Stimulated activated naive CD8-positive, alpha-beta T cell treated with anti-CD3 and anti-CD28 coated beads, Interleukin-15, amount 100 ng/mL, for 72 hours (primary cell): ENCODE results near the gene CASK.

Experiments used
- ATAC-seq: fragments of 150-1000 bp; cut with Tn5 transposase; 2 replicates; pipeline ENCODE4 v1.10.0; 2021; ENCODE audit warnings: mild to moderate bottlenecking, moderate library complexity
- DNase-seq, 2 donors: peaks; one replicate each; pipeline ENCODE4 v3.0.0; 2021 to 2022
- H3K27ac Mint-ChIP-seq, 2 donors: one replicate each; pipeline ENCODE4 v1.8.0; 2022; ENCODE audit warnings: mild to moderate bottlenecking in 2 of 2, mixed read lengths in 2 of 2, moderate library complexity in 2 of 2
- H3K27me3 Mint-ChIP-seq: one replicate; pipeline ENCODE4 v1.8.0; 2022; ENCODE audit warnings: mixed read lengths
- H3K4me1 Mint-ChIP-seq: one replicate; pipeline ENCODE4 v1.8.0; 2022; ENCODE audit warnings: mild to moderate bottlenecking, mixed read lengths
- H3K4me3 Mint-ChIP-seq, 2 donors: one replicate each; pipeline ENCODE4 v1.8.0; 2022; ENCODE audit warnings: mild to moderate bottlenecking in 2 of 2, mixed read lengths in 2 of 2, moderate library complexity in 1 of 2
- H3K9me3 Mint-ChIP-seq, 2 donors: one replicate each; pipeline ENCODE4 v1.8.0; 2022; ENCODE audit warnings: mixed read lengths in 2 of 2

The CASK gene

DNA sequence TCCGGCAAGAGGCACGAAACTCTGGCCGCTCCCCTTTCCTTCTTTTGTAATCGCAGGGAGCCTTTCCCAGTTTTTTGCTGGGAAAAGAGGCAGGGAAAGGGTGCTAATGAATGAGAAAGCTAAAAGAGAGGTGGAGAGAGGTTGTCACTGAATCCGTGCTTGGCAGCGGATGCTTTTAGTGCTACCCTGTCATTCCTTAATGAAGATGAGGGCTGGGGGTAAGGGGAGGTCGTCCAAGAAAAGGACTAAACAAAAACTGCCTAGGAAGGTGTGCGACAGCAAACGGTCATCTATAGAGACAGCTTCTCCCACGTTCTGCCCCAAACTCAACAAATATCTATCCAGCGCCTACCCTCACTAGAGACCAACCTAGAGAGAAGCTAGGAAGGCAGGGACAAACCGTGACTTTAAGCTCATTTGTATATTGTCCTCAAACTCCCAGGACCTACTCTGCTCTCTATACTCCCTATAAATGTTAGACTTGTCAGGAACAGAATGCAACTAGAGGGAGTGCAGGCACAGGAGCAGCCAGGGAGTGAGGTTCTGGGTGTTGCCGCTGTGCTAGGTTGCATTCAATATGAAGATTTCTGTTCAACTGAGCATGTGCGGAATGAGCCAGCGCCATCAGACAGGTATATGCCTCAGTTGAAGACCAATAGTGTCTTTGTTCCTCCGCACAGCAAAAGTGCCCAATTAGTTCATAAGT, 777 bp upstream of the CASK start:
- peak; percentile 16 for ATAC-seq
- no peaks in the 10 kb centered on the region for H3K27me3 Mint-ChIP-seq
- peaks cover 9% of the 10 kb centered on the region for H3K4me1 Mint-ChIP-seq
- no peaks in the 10 kb centered on the region for H3K9me3 Mint-ChIP-seq
- H3K4me3 Mint-ChIP-seq = peak overlapping the region; percentile 82 to 84
- DNase-seq = peak; percentile 15 to 20
- peak overlapping the region; percentile 27 to 74 for H3K27ac Mint-ChIP-seq

DNA sequence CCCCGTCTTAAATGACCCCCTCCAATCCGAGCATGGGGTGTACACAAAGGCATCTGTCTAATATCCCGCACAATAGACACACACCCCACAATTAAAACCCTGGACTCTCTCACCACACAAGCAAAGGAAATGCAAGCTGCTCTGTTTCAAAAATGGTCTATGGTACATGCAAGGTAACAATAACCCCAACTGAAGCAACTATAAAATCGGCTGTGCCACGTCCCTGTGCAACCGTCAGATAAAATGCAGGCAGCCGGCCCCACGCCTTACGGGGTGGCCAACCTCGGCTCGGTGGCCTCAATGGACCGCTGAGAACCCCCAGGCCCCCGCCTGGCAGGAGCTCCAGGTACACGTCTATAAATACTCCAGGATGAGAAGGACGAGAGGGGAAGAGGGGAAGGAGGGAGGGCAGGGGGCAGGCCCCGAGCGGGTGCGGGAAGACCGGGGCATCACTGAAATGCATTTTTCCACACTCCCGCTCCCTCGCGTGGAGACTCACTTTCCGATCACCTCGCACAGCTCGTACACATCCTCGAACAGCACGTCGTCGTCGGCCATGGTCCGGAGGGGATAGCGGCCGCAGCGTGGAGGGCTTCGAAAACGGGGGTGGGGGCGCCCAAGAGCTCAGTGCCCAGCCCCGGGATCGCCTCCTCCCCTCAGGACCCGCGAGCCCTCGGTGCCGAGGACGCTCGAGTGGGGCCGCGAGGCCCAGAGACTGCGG, 763 bp downstream of the CASK start:
- peak overlapping the region; percentile 95 to 98 for H3K27ac Mint-ChIP-seq
- H3K4me3 Mint-ChIP-seq = peak overlapping the region; percentile 89 to 97
- H3K27me3 Mint-ChIP-seq = no peaks in the 10 kb centered on the region
- ATAC-seq (peak; percentile 16), DNase-seq (peak; percentile 21 to 27)
- peaks cover 20% of the 10 kb centered on the region for H3K4me1 Mint-ChIP-seq
- H3K9me3 Mint-ChIP-seq = no peaks in the 10 kb centered on the region

- Mint-ChIP-seq H3K27me3 (no peaks in the 10 kb centered on the region), H3K27ac (peak overlapping the region; percentile 95 to 98), H3K9me3 (no peaks in the 10 kb centered on the region), H3K4me3 (peak overlapping the region; percentile 89 to 97), H3K4me1 (peaks cover 29% of the 10 kb centered on the region)
- DNase-seq (peak; percentile 50 to 72), ATAC-seq (peak; percentile 69)
Measured at GRCh38 chrX:41921492-41922430, 1.6 kb downstream of the CASK start.

GRCh38 chrX:41919870-41920269, 3.5 kb downstream of the CASK start:
- H3K27ac Mint-ChIP-seq = peak overlapping the region in 1 of 2 donors; percentile 19
- H3K4me3 Mint-ChIP-seq = peak overlapping the region; percentile 29 to 39
- H3K9me3 Mint-ChIP-seq = no peaks in the 10 kb centered on the region
- no peaks in the 10 kb centered on the region for H3K27me3 Mint-ChIP-seq
- ATAC-seq (no peak), DNase-seq (no peak)
- peaks cover 38% of the 10 kb centered on the region for H3K4me1 Mint-ChIP-seq

GRCh38 chrX:41917517-41917916, 5.8 kb downstream of the CASK start:
- peaks cover 47% of the 10 kb centered on the region for H3K4me1 Mint-ChIP-seq
- no peak for DNase-seq
- H3K4me3 Mint-ChIP-seq = peak overlapping the region; percentile 16 to 66

GRCh38 chrX:41913476-41913875, 9.9 kb downstream of the CASK start:
- Mint-ChIP-seq H3K4me1 (peaks cover 45% of the 10 kb centered on the region), H3K27me3 (no peaks in the 10 kb centered on the region), H3K4me3 (no peak overlapping the region), H3K9me3 (no peaks in the 10 kb centered on the region), H3K27ac (peak overlapping the region in 1 of 2 donors; percentile 40)
- DNase-seq = no peak
- no peak for ATAC-seq

More at GRCh38 chrX:41917517-41917916, 5.8 kb downstream of the CASK start:
- peak overlapping the region in 1 of 2 donors; percentile 82 for H3K27ac Mint-ChIP-seq
- no peaks in the 10 kb centered on the region for H3K27me3 Mint-ChIP-seq
- no peaks in the 10 kb centered on the region for H3K9me3 Mint-ChIP-seq
- no peak for ATAC-seq

DNA sequence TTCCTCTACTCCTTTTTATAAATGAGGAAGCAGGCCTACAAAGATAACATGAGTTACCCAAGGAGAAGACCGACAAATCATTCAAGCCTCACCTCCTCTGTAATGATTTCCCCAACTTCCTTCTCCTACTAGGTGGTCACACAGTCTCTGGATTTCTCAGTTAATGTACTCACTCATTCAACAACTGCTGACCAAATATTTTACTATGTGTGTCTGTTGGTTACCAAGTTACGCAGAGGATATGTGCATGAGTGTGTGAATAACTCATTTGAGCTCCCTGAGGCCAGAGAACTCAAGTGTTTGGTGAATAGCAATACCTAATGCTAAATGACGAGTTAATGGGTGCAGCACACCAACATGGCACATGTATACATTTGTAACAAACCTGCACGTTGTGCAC, 10.4 kb downstream of the CASK start:
- DNase-seq (no peak), ATAC-seq (peak; percentile 56)
- Mint-ChIP-seq H3K4me3 (no peak overlapping the region), H3K27me3 (no peaks in the 10 kb centered on the region), H3K4me1 (peaks cover 46% of the 10 kb centered on the region), H3K9me3 (no peaks in the 10 kb centered on the region), H3K27ac (no peak overlapping the region)

- H3K27ac Mint-ChIP-seq = peak overlapping the region in 1 of 2 donors; percentile 25
- no peak for DNase-seq
- H3K4me1 Mint-ChIP-seq = peaks cover 28% of the 10 kb centered on the region
Measured at GRCh38 chrX:41909068-41909467, 14.3 kb downstream of the CASK start.

GRCh38 chrX:41906515-41907187, 16.7 kb downstream of the CASK start:
- peak; percentile 78 for ATAC-seq
- Mint-ChIP-seq H3K4me3 (peak overlapping the region; percentile 24 to 42), H3K27ac (peak overlapping the region; percentile 27 to 90), H3K27me3 (no peaks in the 10 kb centered on the region), H3K4me1 (peaks cover 42% of the 10 kb centered on the region), H3K9me3 (peaks cover 0 to 11% of the 10 kb centered on the region in 2 donors)
- DNase-seq = peak in 1 of 2 donors; percentile 20

More at GRCh38 chrX:41909068-41909467, 14.3 kb downstream of the CASK start:
- Mint-ChIP-seq H3K9me3 (no peaks in the 10 kb centered on the region), H3K4me3 (no peak overlapping the region), H3K27me3 (no peaks in the 10 kb centered on the region)
- ATAC-seq = peak; percentile 76

DNA sequence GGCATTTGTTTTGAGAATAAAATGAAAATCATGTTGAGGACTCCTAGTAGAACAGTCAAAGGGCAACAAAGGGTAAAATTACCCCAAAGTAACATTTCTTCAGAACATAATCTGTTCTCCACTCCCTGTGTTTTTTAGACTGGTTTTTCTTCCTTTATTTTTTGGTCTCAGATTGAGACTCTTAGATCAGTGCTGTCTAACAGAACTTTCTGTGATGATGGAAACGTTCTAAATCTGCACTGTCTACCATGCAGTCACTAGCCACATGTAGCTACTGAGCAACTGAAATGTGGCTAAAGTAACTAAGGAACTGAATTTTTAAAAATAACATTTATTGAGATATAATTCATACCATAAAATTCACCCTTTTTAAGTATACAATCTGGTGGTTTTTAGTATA, 19.8 kb downstream of the CASK start:
- H3K4me3 Mint-ChIP-seq = no peak overlapping the region
- H3K27me3 Mint-ChIP-seq = no peaks in the 10 kb centered on the region
- DNase-seq = no peak
- peak overlapping the region in 1 of 2 donors; percentile 40 for H3K27ac Mint-ChIP-seq
- H3K9me3 Mint-ChIP-seq = peaks cover 6 to 20% of the 10 kb centered on the region in 2 donors
- H3K4me1 Mint-ChIP-seq = peaks cover 31% of the 10 kb centered on the region
- no peak for ATAC-seq

- H3K27me3 Mint-ChIP-seq = no peaks in the 10 kb centered on the region
- peaks cover 9 to 24% of the 10 kb centered on the region in 2 donors for H3K9me3 Mint-ChIP-seq
- peak overlapping the region in 1 of 2 donors; percentile 40 for H3K27ac Mint-ChIP-seq
- H3K4me1 Mint-ChIP-seq = peaks cover 18% of the 10 kb centered on the region
- no peak for DNase-seq
- no peak for ATAC-seq
- H3K4me3 Mint-ChIP-seq = no peak overlapping the region
Measured at GRCh38 chrX:41900321-41900720, 23.0 kb downstream of the CASK start.

DNA sequence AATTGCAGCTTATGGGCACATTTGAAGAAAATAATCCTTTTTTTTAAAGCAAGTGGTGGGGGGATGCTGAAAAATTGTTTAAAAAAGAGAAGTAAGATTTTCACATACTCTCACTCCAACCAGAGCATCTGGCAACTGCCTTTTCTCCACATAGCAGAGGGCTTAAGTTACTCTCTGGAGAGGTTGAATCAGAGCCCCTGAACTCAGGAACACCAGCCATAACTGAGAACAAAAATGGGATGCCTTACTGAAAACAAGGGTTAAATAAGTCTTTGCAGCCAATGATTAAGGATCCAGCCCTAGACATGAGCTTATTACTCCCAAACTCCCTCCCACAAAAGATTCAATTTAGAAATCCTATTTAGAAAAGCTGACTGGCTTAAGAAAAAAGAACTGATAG, 27.5 kb downstream of the CASK start:
- H3K27ac Mint-ChIP-seq = no peak overlapping the region
- peaks cover 10 to 13% of the 10 kb centered on the region in 2 donors for H3K9me3 Mint-ChIP-seq
- ATAC-seq (no peak), DNase-seq (no peak)
- H3K4me1 Mint-ChIP-seq = no peaks in the 10 kb centered on the region
- H3K4me3 Mint-ChIP-seq = no peak overlapping the region
- no peaks in the 10 kb centered on the region for H3K27me3 Mint-ChIP-seq

GRCh38 chrX:41890026-41890423, 33.3 kb downstream of the CASK start:
- ATAC-seq = no peak
- peaks cover 18% of the 10 kb centered on the region for H3K4me1 Mint-ChIP-seq
- H3K9me3 Mint-ChIP-seq = no peaks in the 10 kb centered on the region

GRCh38 chrX:41889317-41890025, 33.9 kb downstream of the CASK start:
- H3K27ac Mint-ChIP-seq = no peak overlapping the region
- no peaks in the 10 kb centered on the region for H3K27me3 Mint-ChIP-seq
- ATAC-seq (no peak), DNase-seq (no peak)
- H3K4me3 Mint-ChIP-seq = no peak overlapping the region
- peaks cover 22% of the 10 kb centered on the region for H3K4me1 Mint-ChIP-seq
- no peaks in the 10 kb centered on the region for H3K9me3 Mint-ChIP-seq

More at GRCh38 chrX:41890026-41890423, 33.3 kb downstream of the CASK start:
- no peak overlapping the region for H3K4me3 Mint-ChIP-seq
- no peak overlapping the region for H3K27ac Mint-ChIP-seq
- DNase-seq = no peak
- no peaks in the 10 kb centered on the region for H3K27me3 Mint-ChIP-seq
